GM23338 (cell line): ENCODE measurements around the gene ZBTB7A. TPM values are rescaled to one million over a fixed set of nuclear protein-coding genes. Genes with fewer than 3 reads are reported as not detected.

ENCODE experiments used
- ATAC-seq: fragments of 200-7000 bp; cut with Tn5 transposase; 3 replicates; pipeline ENCODE4 v1.9.1; 2020
- DNase-seq: peaks from one replicate; pipeline ENCODE4 v3.0.0-alpha.2; 2015; ENCODE audit warnings: low spot score
- H2AFZ ChIP-seq: fragments of 200-600 bp; sonication (generic); 2 replicates; pipeline ENCODE4 v1.8.0; 2016; ENCODE audit warnings: antibody characterized with exemption, mild to moderate bottlenecking, moderate library complexity
- H3F3A ChIP-seq: fragments of 200-600 bp; sonication (generic); replicated peaks from 2 replicates; pipeline ENCODE4 v1.8.0; 2017; ENCODE audit warnings: antibody characterized with exemption, mixed run types, low read depth
- H3K27ac ChIP-seq: fragments of 200-600 bp; sonication (generic); 2 replicates; pipeline ENCODE4 v1.6.1; 2016; ENCODE audit warnings: low read depth
- H3K27me3 ChIP-seq: fragments of 200-600 bp; sonication (generic); 2 replicates; pipeline ENCODE4 v1.8.0; 2016; ENCODE audit warnings: mild to moderate bottlenecking, mixed run types, moderate library complexity; ENCODE audit not compliant: insufficient read depth
- H3K36me3 ChIP-seq: fragments of 200-600 bp; sonication (generic); 2 replicates; pipeline ENCODE4 v1.8.0; 2016; ENCODE audit warnings: mild to moderate bottlenecking; ENCODE audit not compliant: insufficient read depth
- H3K4me1 ChIP-seq: fragments of 200-600 bp; sonication (generic); 2 replicates; pipeline ENCODE4 v1.8.0; 2016; ENCODE audit warnings: mild to moderate bottlenecking, moderate library complexity; ENCODE audit not compliant: insufficient read depth
- H3K4me2 ChIP-seq: fragments of 200-600 bp; sonication (generic); 2 replicates; pipeline ENCODE4 v1.7.1; 2017; ENCODE audit warnings: mixed run types
- H3K4me3 ChIP-seq: fragments of 200-600 bp; sonication (generic); 2 replicates; pipeline ENCODE4 v1.6.1; 2016; ENCODE audit warnings: mixed run types
- H3K79me2 ChIP-seq: fragments of 200-600 bp; sonication (generic); replicated peaks from 2 replicates; pipeline ENCODE4 v1.8.0; 2017; ENCODE audit warnings: mild to moderate bottlenecking; ENCODE audit not compliant: insufficient read depth
- H3K9me2 ChIP-seq: fragments of 200-600 bp; sonication (generic); 2 replicates; pipeline ENCODE4 v1.8.0; 2017; ENCODE audit not compliant: insufficient read depth
- H4K20me1 ChIP-seq: fragments of 200-600 bp; sonication (generic); replicated peaks from 2 replicates; pipeline ENCODE4 v1.8.0; 2017; ENCODE audit warnings: mild to moderate bottlenecking; ENCODE audit not compliant: insufficient read depth
- H3K27ac Mint-ChIP-seq: 2 replicates; pipeline ENCODE4 v1.8.0; 2020; ENCODE audit warnings: inconsistent platforms, mild to moderate bottlenecking, moderate library complexity, mixed read lengths
- H3K27me3 Mint-ChIP-seq: 3 replicates; pipeline ENCODE4 v1.8.0; 2022; ENCODE audit warnings: low read depth, mild to moderate bottlenecking, moderate library complexity, mixed read lengths, inconsistent platforms; ENCODE audit not compliant: insufficient read depth, poor library complexity
- H3K36me3 Mint-ChIP-seq: 3 replicates; pipeline ENCODE4 v1.8.0; 2021; ENCODE audit warnings: low read depth, mild to moderate bottlenecking, inconsistent platforms, moderate library complexity, mixed read lengths
- H3K4me1 Mint-ChIP-seq: 3 replicates; pipeline ENCODE4 v1.8.0; 2020; ENCODE audit warnings: mild to moderate bottlenecking, inconsistent platforms, mixed read lengths
- H3K4me3 Mint-ChIP-seq: 3 replicates; pipeline ENCODE4 v1.8.0; 2021; ENCODE audit warnings: moderate library complexity, mild to moderate bottlenecking, inconsistent platforms, mixed read lengths
- H3K9me3 Mint-ChIP-seq: 3 replicates; pipeline ENCODE4 v1.8.0; 2020; ENCODE audit warnings: moderate library complexity, mild to moderate bottlenecking, inconsistent platforms, mixed read lengths
- CREB1 ChIP-seq: fragments of 250-450 bp; sonication (Bioruptor Pico); IDR thresholded peaks from 2 replicates; pipeline ENCODE4 v1.5.0; 2020; ENCODE audit warnings: low read depth, mild to moderate bottlenecking, moderate library complexity
- ETS1 ChIP-seq: IDR thresholded peaks from 2 replicates; pipeline ENCODE4 v1.6.1; 2016; ENCODE audit warnings: antibody characterized with exemption
- EZH2 ChIP-seq: fragments of 200-600 bp; sonication (generic); IDR thresholded peaks from one replicate; pipeline ENCODE4 v1.8.0; 2017; ENCODE audit warnings: antibody characterized with exemption, mild to moderate bottlenecking, low read depth; ENCODE audit not compliant: unreplicated experiment
- EZH2phosphoT487 ChIP-seq: fragments of 200-600 bp; sonication (generic); IDR thresholded peaks from one replicate; pipeline ENCODE4 v1.8.1; 2018; ENCODE audit warnings: antibody characterized with exemption; ENCODE audit not compliant: unreplicated experiment
- JUNB ChIP-seq: IDR thresholded peaks from one replicate; pipeline ENCODE4 v1.6.1; 2016; ENCODE audit warnings: antibody characterized with exemption; ENCODE audit not compliant: unreplicated experiment
- NANOG ChIP-seq: IDR thresholded peaks from 2 replicates; pipeline ENCODE4 v1.6.1; 2016; ENCODE audit warnings: antibody characterized with exemption, borderline replicate concordance
- POLR2AphosphoS5 ChIP-seq: IDR thresholded peaks from 2 replicates; pipeline ENCODE4 v1.6.1; 2016; ENCODE audit warnings: antibody characterized with exemption, low read depth
- REST ChIP-seq: IDR thresholded peaks from one replicate; pipeline ENCODE4 v1.6.1; 2018; ENCODE audit warnings: antibody characterized with exemption; ENCODE audit not compliant: unreplicated experiment
- STAT1 ChIP-seq: IDR thresholded peaks from one replicate; pipeline ENCODE4 v1.6.1; 2016; ENCODE audit warnings: antibody characterized with exemption; ENCODE audit not compliant: unreplicated experiment
- ZNF114 ChIP-seq: fragments of 250-450 bp; sonication (Bioruptor Pico); IDR thresholded peaks from 2 replicates; pipeline ENCODE4 v1.5.0; 2020; ENCODE audit warnings: mild to moderate bottlenecking, moderate library complexity
- ZNF331 ChIP-seq: fragments of 250-450 bp; sonication (Bioruptor Pico); IDR thresholded peaks from 2 replicates; pipeline ENCODE4 v1.5.0; 2020; ENCODE audit warnings: low read depth, mild to moderate bottlenecking, moderate library complexity
- ZNF462 ChIP-seq: fragments of 250-450 bp; sonication (Bioruptor Pico); IDR thresholded peaks from 2 replicates; pipeline ENCODE4 v1.5.0; 2020; ENCODE audit warnings: mild to moderate bottlenecking, moderate library complexity
- polyA plus RNA-seq: library from polyadenylated mRNA; unstranded; fragments of >200 nt; fragmentation: Nextera tagmentation; extraction: Ambion mirVana; gene quantifications from 2 replicates; pipeline ENCODE4 v1.2.1, GENCODE V29; 2016
- total RNA-seq: library from RNA; depleted of rRNA; stranded (reverse); fragments of >200 nt; shearing (Covaris generic); gene quantifications from 2 replicates; pipeline ENCODE4 v1.2.3, GENCODE V29; 2014
- TF ChIP-seq, protein P1 (sequence below), 2 experiments: fragments of 200-600 bp in 1 of 2; sonication (generic) in 1 of 2; conservative IDR thresholded peaks; 2 replicates each; pipeline versions ENCODE4 v1.5.1 to v1.6.1; 2016 to 2017; ENCODE audit warnings: antibody characterized with exemption in 2 of 2, low read depth in 2 of 2, mild to moderate bottlenecking in 2 of 2, moderate library complexity in 1 of 2

Gene ZBTB7A
- total and polyA plus RNA-seq, 2 experiments from 2014 or later: 9.5 to 35.0 TPM

DNA sequence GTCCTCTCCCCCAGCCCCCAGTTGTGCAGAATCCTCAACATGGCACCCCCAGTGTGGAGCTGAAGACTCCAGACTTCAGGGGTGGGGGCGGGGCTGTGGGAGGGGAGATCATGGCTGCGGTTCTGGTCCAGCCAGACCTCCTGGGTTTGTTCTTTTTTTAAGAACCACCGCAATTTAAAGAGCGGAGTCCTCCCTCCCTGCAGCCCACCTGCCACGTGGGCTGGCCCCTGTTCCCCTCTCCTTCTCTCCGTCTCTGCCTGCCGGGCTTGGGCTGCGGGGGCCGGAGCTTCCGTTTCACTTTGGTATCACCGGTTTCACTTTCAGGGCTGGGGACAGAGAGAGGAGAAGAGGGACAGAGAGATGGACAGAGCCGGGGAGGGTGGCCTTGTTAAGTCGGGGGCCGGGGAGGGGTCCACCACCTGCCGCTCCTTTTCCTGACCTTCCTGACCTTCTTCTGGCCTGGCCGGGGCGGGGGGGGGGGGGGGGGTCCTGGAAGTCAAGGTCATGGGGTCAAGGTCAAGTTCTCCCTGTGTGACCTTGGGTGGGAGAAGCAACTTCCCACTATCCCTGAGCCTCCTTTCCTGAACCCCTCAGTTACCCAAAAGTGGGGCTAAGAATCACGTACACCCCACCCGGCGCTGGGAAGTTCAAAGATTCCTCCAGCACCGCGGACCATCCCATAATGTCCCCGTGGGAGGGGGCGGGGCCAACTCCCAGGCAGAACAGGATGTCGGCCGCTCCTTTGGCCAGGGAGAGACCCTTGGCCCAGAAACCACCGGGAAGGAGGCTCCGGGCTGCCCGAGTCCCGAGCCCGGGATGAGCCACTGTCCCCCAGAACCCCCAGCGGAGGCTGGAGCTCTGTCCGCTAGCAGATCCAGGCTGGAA lies 11.3 kb upstream of the ZBTB7A start:
- H3K27ac ChIP-seq: no peak overlapping the region
- Mint-ChIP-seq H3K9me3 (no peaks in the 10 kb centered on the region), H3K36me3 (no peaks in the 10 kb centered on the region), H3K27ac (peak overlapping the region; percentile 84; the same call in 1 of the 2 replicates), H3K27me3 (peaks cover 8% of the 10 kb centered on the region), H3K4me1 (peaks cover 13% of the 10 kb centered on the region), H3K4me3 (peak overlapping the region; percentile 57; the same call in 1 of the 3 replicates)
- no peaks in the 10 kb centered on the region for H3K79me2 ChIP-seq
- no peaks in the 10 kb centered on the region for H3K36me3 ChIP-seq
- H4K20me1 ChIP-seq: no peaks in the 10 kb centered on the region
- H3K4me3 ChIP-seq: peak overlapping the region; percentile 42
- ATAC-seq (peak; percentile 74), DNase-seq (peak; percentile 69)
- peak overlapping the region; percentile 91 for H2AFZ ChIP-seq
- H3K27me3 ChIP-seq: no peaks in the 10 kb centered on the region
- H3K4me2 ChIP-seq: peak overlapping the region; percentile 72
- peaks cover 6% of the 10 kb centered on the region; the same call in 1 of the 2 replicates for H3F3A ChIP-seq
- TF ChIP-seq ETS1 (no peak), EZH2phosphoT487 (no peak), CREB1 (CRISPR knock-in tag) (no peak), JUNB (no peak), ZNF462 (CRISPR knock-in tag) (no peak), REST (no peak), POLR2AphosphoS5 (no peak; the same call in 1 of the 2 replicates), EZH2 (no peak), NANOG (no peak), ZNF331 (CRISPR knock-in tag) (no peak), STAT1 (no peak), ZNF114 (no peak)
- TF ChIP-seq, protein P1, sequence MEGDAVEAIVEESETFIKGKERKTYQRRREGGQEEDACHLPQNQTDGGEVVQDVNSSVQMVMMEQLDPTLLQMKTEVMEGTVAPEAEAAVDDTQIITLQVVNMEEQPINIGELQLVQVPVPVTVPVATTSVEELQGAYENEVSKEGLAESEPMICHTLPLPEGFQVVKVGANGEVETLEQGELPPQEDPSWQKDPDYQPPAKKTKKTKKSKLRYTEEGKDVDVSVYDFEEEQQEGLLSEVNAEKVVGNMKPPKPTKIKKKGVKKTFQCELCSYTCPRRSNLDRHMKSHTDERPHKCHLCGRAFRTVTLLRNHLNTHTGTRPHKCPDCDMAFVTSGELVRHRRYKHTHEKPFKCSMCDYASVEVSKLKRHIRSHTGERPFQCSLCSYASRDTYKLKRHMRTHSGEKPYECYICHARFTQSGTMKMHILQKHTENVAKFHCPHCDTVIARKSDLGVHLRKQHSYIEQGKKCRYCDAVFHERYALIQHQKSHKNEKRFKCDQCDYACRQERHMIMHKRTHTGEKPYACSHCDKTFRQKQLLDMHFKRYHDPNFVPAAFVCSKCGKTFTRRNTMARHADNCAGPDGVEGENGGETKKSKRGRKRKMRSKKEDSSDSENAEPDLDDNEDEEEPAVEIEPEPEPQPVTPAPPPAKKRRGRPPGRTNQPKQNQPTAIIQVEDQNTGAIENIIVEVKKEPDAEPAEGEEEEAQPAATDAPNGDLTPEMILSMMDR (conservative IDR thresholded peaks at IDR 0.05; ENCODE audit: low read depth in 2 of 2): no peak
- H3K9me2 ChIP-seq: no peaks in the 10 kb centered on the region
- H3K4me1 ChIP-seq: peaks cover 18% of the 10 kb centered on the region
